Measurements from ENCODE around the gene ARHGAP33.

ARHGAP33 gene

DNA sequence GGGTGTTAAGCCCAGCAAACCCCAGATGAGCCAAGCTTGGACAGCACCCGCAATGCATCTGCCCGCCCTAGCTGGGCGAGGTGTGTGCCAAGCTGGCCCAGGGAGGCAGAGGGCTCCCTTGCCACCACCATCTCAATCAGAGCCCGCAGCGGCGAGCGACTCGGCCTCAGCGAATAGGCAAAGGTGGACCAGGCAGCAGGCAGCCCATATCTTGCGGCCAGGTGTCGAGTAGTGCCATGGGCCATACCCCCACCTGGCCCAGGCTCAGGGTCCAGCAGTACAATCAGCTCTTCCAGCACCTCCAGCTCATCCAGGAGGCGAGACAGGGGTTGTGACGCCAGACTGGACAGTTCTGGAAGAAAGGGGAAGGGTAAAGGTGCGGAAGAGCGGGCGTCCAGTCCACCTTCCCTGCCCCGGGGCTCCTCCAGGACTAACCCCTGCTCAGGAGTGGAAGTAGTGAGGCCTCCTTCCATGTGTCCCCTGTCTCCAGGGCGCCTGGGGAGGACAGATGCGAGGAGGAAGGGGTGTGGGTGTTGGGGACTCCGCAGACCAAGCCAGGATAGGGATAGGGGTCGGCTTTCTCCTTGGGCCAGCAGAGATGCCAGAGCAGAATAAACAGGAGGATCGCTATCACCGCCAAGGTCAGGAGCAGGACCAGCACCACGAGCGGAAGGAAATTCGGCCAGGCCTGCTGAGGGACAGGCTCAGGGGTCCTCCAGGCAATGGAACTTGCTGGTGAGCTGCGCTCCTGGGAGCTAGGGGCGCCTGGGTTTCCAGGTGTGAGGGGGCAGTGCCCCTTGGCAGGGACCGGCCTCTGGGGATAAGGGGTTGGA is 35.9 kb upstream of the ARHGAP33 start:
- no peak for DNase-seq

DNA sequence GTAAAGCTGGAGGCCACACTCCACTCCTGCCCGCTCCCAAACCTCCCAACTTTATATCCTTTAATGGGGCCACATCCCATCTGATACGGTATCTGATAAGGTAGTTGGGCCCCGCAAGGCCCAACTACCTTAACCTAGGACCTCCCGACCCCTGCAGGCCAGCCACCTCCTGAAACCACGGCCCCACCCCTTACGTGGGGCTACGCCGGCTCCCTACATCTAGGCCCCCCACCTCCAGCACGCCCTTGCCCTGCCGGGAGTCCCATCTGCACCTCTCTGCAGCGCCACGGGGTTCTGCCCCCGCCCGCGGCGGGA is 35.3 kb upstream of the ARHGAP33 start:
- no peak for DNase-seq

DNA sequence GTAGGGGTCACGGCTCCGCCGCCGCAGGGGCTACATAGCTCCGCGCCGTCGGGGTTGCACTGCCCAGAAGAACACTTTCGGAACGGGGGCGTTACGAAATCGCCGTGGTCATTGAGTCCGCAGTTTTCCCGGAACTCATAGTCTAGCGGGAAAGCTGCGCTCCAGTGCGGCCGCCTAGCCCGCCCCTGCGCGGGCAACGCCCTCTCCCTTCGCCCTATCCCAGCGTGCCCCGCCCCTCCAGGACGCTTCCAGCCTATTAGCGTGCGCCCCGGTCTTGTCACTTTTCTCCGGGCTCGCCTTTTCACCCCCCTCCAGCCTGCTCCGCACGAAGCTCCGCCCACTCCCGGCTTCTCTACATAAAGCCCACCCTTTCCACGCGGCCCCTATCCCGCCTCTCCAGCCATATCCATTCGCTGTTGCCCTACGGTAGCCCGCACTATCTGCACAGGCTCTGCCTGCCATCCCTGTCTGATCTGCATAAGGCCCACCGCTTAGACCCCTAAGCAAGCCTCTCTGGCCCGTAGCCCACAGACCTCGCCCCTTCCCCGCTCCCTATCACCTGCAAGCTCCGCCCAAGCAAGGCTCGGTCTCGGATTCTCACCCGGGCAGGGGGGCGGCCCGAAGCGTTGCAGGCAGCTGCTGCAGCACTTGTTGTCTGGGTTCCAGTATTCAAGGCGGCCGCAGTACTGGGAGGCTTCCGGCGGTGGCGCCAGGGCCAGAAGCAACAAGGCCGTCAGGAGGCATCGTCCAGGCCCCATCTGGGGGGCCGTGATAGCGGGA is 34.8 kb upstream of the ARHGAP33 start:
- DNase-seq: peak; percentile 96

DNA sequence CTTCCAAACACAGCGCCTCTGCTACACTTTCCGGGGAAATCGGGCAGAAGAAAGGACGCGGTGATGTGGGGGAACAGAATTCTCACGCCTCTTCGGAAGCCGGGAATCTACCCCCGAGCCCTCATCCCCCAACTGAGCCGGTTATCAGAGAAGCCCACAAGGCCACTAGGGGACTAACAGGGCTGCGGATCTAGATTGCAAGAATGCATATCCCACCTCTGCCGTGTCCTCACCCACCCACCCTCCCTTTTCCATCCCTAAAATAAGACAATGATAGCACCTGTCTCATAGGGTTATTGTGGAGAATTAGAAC is 34.2 kb upstream of the ARHGAP33 start:
- no peak for DNase-seq

DNA sequence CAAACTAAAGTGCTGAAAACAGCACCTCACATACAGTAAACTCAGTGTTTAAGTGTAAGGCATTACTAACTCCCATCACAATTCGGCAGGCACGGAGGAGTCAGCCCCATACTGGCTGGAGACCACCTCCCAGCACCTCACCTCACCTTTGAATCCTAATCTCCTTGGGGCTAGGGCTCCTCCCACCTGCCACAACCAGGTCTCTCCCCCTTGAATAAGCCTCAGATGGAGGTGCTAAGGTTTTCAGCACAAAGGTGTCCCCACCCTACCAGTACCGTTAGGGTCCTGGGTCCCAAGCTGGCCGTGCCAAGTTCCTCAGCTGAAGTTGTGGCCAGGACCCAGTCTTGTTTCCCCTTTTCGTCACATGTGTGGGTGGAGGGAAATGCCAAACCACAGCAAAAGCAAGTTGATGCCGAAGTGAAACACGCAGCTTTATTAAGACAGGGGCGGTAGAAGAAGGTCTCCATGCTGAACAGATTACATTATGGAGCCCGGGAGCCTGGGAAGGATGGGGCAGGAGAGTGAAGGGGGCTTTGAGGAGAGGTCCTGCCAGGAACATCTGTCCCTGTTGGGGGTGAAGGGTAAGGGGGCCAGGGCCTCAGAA is 33.1 kb upstream of the ARHGAP33 start, which contains the start of gene IGFLR1:
IGFLR1 (minus strand) TSS at position 332 of the 604 bp plus-strand sequence. CDS start 1,272 bp downstream, outside the sequence.
- DNase-seq: no peak

DNA sequence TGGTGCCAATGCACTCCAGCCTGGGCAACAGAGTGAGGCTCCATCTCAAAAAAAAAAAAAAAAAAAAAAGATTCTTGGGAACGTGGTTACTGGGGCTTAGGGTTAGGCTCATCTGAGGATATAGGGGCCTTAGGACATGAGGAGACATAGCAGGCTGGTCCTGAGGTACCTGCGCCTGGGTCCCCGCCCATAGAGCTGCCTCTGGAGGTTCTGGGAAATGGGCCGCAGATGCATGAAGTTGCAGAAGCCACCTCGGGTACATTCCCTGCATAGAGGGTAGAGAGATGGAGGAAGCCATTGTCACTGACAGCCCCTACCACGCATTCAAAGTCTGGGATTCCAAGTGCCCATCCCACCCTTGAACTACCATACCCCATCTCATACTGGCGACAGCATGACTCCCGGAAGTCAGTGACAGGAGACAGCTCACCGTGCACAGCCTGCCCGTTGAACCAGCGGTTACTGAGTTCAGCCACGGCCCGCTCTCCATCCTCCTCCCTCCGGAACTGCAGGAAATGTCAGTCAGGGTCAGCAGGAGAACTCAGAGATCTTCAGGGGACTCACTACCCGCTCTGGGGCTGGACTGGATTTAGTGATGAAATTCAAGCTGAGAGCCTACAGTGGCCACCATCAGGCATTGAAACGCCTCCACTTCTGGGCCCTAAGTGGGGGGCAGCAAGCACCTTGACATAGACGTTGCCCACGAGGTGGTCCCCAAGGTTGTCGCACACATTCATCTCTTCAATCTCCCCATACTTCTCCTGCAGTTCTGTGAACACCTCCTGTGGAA is 31.5 kb upstream of the ARHGAP33 start:
- DNase-seq: no peak

DNA sequence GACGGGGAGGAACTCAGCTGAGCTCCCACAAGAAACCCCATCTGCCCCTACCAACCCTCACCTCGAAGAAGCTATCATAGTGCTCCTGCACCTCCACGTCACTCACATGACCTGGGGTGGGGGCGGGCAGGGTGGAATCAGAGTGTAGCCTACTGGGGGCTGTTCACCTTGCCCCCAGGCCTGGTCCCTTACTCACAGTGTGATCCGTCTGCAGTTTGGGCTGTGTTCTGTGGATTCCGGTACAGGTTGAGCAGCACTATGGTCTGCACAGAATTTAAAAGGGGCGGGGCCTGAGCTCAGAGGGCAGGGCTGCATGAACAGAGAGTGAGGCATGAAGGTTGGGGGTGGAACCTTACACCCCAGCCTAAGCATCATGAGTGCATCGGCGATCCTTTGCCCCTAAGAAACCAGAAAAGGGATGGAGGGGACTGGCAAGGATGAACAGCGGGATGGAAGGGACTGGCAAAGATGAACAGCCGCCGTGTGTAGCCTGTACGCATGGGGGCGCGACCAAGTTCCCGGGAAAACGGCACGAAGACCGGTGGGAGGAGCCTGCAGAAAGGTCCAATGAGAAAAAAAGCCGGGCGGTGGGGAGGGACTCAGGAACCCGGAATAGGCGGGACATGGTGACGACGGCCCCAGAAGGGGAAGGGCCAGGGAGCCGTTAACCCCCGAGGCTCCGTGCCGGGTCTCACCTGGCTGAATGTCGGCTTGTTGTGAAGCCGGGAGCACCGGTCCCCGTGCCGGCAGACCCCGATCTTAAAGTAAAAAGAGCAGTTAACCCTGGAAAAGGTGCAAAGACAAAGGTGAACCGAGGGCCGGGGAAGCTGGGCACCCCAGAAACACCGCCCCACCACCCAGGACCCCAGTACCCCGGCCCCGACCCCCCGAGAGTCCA is 30.7 kb upstream of the ARHGAP33 start:
- peak; percentile 97 for DNase-seq

DNA sequence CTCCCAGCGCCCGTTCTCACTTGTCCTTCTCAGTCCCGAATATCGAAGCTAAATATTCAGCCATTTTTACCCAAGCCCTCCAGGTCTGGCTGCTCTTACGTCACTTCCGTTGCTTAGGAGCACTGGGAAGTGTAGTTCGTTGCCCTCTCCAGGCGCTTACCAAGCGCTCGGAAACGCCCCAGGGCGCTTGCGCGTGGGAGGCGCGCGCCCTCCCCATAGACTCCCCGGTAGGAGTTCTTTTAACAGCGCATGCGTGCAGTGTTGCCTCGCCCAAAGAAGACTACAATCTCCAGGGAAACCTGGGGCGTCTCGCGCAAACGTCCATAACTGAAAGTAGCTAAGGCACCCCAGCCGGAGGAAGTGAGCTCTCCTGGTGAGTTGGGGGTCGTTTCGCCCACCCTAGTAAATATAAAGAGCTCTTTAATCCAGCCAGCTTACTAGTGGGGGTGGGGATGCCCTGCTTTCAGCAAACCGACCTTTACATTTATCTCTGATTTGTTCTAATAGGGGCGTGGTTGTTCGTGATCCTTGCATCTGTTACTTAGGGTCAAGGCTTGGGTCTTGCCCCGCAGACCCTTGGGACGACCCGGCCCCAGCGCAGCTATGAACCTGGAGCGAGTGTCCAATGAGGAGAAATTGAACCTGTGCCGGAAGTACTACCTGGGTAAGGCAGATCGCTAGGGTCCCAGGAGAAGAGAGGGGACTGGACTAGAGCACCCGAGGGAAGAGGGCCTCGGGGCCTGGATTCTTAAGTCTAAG is 29.9 kb upstream of the ARHGAP33 start, which contains the start of the genes PSENEN and U2AF1L4:
PSENEN (plus strand) TSS at position 324 of the 759 bp plus-strand sequence; CDS start at position 604, 280 bp downstream.
U2AF1L4 (minus strand) TSS at position 91 of the 759 bp plus-strand sequence; CDS start at position 64, 27 bp downstream.
- DNase-seq: peak; percentile 99

DNA sequence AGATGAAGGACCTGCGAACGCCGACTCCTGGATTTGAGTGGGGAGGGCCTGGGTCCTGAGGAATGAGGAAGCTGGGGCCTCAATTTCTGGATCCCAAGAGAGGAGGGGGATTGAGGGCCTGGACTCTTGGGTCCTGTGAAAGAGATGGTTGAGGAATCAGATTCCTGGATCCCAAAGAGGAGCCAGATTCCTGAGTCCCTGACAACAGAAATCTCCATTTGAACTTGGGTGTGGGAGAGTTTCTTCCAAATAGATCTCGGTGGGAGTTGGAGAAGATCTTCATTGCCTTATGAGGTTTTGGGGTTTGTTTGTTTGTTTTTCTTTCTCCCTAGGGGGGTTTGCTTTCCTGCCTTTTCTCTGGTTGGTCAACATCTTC is 29.3 kb upstream of the ARHGAP33 start:
- no peak for DNase-seq

DNA sequence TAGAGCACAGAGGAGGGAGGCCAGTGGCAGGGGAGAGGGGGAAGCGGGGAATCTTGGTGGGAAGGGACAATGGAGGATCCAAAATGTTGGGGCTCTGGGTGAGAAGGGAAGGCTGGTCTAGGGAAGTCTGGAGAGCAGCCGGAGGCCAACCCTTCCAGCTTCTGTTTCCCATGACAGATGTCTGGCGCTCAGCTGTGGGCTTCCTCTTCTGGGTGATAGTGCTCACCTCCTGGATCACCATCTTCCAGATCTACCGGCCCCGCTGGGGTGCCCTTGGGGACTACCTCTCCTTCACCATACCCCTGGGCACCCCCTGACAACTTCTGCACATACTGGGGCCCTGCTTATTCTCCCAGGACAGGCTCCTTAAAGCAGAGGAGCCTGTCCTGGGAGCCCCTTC is 28.8 kb upstream of the ARHGAP33 start:
- DNase-seq: no peak

DNA sequence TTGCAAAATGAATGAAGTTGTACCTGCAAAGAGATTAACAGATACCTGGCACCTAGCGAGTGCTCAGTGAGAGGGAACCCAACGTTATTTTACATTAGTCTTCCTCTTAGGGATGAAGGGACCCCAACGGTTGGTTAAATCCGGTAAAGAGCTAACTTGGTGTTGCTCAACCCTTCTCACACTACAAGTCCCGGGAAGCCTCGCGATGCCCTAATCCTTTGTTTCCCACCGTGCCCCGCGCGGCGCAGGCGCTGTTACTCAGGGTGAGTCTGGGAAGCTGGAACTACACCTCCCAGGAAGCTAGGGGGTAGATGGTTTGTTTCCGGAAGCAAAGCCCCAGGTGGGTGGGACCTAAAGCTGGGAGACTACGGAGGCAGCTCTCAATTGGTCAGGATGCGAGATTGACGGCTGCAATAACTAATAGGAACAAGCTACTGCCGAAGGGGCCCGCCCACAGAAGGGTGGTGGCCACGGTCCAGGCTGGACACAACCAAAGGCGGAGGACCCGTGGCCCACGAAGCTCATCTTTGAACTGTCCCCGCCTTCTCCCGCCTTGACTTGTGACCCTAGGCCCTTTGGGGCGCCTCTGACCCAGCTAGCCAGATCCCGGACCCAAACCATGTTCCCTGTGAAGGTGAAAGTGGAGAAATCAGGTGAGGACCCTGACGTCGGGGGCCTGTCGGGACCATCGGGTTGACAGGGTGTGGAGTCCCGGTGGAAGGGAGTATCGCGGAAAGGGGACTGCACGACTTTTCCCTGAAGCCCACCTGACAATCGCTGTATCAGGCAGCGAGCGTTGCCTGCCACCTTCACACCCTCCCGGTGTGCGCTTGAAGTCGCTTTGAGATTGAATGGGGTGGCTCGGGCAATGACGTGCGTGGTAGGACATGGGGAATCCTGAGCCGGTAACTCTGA is 27.0 kb upstream of the ARHGAP33 start, which contains the start of gene LIN37:
LIN37 (plus strand) TSS at position 471 of the 915 bp plus-strand sequence; CDS start at position 620, 149 bp downstream.
- peak; percentile 99 for DNase-seq

DNA sequence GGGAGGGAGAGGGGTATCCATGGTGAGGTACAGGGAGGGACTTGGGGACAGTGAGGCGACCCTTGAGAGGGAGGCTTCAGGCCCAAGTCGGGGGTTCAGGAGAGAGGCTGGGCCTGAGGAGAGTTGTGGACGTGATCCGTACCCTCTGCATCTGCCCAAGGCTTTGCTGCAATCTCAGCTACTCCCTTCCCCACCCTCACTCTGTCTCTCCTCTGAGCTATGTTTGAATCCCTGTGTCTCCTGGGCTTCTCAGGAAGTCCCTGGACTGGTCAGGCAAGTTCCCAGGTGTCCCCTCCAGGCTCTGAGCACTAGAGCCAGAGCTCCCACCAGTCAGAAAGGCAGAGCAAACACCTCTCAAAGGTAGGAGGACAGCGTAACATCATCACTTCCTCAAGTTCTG is 25.2 kb upstream of the ARHGAP33 start:
- no peak for DNase-seq

DNA sequence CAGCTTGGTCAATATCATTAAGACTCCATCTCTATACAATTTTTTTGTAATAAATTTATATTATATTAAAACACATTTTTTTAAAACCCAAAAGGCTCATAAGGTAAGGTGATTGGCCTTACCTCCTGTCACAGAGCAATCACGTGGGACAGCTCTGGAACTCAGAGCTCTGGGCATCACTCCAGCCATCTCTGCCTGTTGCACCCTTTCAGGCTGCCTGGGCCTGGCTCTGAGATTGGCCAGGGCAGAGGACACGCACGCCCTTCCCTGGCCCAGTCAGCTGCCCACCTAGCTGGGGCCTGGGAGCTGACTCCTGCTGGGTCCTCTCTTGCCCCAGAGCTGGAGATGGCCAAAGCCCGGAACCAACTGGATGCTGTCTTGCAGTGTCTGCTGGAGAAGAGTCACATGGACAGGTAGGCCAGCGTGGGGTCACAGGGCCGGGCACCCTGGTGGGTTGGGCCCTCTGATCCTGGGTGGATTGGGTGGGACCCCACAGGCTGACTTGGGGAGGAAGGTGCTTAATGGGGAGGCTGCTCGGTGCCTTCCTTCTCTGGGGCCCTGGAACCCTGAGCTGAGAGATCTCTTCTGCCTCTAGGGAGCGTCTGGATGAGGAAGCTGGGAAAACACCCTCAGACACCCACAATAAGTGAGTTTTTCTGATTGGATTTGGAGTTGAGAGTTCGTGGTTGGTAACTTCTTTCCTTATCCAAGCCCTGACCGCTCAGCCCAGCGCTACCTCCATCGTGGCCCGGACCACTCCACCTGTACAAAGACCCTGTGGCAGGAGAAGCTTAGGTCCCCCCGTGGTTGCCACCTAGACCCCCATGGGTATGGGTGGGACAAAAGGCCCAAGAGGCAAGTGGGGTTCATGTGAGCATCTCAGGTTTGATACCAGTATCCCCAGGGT is 23.3 kb upstream of the ARHGAP33 start:
- DNase-seq: no peak

DNA sequence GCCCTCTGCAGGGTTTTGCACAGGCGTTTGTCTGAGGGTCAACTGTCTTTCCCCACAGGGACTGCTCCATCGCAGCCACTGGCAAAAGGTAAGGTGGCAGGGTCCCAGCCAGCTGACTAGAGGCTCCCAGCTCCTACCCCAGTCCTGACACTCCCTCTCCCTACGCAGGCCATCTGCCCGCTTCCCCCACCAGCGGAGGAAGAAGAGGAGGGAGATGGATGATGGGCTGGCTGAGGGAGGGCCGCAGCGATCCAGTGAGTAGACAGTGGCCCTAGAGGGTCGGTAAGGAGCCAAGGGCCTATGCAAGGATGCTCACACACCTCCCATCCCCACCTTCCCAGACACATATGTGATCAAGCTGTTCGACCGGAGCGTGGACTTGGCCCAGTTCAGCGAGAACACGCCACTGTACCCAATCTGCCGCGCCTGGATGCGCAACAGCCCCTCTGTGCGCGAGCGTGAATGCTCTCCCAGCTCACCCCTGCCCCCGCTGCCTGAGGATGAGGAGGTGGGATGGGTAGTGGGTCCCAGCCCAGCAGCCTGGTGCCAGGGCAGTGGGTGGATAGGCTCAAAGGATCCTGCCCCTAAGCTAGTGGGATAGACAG is 22.5 kb upstream of the ARHGAP33 start:
- no peak for DNase-seq

DNA sequence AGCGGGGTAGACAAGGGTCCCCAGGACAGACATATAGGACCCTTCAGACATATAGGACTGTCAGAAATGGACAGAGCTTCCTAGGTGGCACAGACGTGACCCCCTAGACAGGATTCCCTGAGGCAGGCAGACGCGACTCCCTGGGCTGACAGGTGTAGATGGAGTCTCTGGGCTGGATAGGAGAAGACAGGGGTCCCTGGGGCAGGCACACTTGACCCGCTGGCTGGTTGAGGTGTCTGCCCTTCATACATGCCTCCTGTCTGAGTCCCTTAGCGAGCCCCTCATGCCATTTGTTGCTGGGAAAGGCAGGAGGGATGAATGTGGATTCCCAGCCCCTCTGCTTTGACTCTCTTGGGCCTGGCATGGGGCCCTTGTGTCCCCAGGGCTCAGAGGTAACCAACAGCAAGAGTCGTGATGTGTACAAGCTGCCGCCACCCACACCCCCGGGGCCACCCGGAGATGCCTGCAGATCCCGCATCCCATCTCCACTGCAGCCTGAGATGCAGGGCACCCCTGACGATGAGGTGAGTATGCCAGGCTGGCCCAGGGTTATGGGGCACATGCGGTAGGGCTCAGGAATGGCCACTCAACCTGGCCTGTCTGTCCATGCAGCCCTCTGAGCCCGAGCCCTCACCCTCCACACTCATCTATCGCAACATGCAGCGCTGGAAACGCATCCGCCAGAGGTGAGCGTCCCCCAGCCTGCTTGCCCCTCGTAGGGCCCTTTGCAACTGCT is 21.6 kb upstream of the ARHGAP33 start:
- DNase-seq: no peak

DNA sequence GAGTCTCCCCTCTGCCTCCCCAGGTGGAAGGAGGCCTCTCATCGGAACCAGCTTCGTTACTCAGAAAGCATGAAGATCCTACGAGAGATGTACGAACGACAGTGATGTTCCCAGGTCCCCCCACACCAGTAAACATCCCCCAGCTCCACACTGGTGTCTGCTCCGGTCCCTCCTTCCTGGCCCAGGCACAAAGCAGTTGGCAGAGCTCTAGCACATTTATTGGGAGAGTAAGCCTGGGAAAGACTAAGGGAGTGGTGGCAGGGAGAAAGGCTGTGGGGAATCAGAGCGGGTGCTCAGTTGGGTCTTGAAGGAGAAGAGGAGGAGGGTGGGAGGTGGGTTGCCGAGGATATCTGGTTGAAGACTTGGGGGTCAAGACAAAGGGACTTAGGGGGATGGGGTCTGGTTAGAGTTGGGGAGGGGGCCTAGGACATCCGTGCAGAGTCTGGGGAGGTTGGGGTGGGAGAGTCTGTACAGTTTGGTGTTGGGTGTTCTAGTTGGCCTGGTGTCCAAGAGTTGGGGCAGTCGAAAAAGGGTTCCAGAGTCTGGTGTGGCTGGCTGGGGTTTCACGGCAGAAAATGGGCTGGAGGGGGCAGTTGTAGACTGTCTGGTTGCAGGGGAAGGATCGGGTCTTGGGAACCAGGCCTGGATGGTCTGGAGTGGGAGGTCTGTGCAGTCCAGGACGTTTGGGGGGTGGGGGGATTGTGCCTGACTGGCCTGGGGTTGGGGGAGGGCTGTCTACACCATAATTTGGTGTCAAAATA is 20.8 kb upstream of the ARHGAP33 start:
- DNase-seq: no peak
